ENCODE data around the gene ZNF14.
"Not testable (repeated sequence)": the region's sequence is repeated elsewhere in the genome, so short reads cannot be mapped to it uniquely, and the experiment has no call there.

The ZNF14 gene

DNA sequence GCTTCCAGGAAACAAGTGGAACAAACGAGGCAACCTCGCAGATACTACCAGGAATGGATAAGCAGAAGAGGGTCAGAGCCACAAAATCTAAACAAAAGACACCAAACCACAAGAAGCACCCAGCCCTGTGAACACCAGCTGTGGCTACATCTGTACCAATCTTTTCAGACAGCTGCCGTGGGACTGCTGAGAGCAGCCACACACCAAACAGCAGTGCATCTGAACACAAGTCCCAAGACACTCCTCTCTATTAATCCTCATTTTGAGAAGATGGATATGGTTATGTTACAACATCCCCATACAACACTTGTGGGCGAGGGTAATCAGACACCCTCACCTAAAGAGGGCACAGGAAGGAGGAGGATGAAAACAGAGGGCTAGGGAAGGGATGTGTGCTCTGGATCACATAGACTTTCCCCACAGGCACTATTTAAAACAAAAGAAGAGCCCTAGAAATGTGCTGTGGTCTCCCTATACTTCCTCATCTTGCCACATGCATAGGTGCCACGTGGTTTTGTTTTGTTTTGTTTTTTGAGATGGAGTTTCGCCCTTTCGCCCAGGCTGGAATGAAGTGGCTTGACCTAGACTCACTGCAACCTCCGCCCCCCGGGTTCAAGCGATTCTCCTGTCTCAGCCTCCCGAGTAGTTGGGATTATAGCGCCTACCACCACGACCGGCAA is 41.6 kb upstream of the ZNF14 start:
- in situ Hi-C loops (cut with MboI; ENCODE audit: low pct_unique_long_range_greater_than_20kb, low sequenced_read_pairs, unreplicated experiment) = no loop called here
- TF ChIP-seq, protein P1, sequence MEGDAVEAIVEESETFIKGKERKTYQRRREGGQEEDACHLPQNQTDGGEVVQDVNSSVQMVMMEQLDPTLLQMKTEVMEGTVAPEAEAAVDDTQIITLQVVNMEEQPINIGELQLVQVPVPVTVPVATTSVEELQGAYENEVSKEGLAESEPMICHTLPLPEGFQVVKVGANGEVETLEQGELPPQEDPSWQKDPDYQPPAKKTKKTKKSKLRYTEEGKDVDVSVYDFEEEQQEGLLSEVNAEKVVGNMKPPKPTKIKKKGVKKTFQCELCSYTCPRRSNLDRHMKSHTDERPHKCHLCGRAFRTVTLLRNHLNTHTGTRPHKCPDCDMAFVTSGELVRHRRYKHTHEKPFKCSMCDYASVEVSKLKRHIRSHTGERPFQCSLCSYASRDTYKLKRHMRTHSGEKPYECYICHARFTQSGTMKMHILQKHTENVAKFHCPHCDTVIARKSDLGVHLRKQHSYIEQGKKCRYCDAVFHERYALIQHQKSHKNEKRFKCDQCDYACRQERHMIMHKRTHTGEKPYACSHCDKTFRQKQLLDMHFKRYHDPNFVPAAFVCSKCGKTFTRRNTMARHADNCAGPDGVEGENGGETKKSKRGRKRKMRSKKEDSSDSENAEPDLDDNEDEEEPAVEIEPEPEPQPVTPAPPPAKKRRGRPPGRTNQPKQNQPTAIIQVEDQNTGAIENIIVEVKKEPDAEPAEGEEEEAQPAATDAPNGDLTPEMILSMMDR (IDR thresholded peaks at IDR 0.05; ENCODE audit: extremely low read depth, insufficient read depth, missing control alignments) = no peak
- DNase-seq (ENCODE audit: low spot score) = no peak

DNA sequence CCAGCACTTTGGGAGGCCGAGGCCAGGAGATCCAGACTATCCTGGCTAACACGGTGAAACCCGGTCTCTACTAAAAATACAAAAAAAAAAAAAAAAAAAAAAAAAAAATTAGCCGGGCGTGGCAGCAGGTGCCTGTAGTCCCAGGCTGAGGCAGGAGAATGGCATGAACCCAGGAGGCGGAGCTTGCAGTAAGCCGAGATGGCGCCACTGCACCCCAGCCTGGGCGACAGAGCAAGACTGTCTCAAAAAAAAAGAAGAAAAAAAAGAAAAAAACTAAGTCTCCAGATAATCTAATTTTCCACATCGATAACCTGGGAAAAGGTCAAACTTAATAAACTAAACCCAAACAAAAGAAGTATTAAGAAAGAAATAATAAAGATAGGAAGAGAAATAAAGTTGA is 39.1 kb upstream of the ZNF14 start:
- DNase-seq (ENCODE audit: low spot score); in situ Hi-C loops (cut with MboI; ENCODE audit: low pct_unique_long_range_greater_than_20kb, low sequenced_read_pairs, unreplicated experiment): not testable (repeated sequence)

DNA sequence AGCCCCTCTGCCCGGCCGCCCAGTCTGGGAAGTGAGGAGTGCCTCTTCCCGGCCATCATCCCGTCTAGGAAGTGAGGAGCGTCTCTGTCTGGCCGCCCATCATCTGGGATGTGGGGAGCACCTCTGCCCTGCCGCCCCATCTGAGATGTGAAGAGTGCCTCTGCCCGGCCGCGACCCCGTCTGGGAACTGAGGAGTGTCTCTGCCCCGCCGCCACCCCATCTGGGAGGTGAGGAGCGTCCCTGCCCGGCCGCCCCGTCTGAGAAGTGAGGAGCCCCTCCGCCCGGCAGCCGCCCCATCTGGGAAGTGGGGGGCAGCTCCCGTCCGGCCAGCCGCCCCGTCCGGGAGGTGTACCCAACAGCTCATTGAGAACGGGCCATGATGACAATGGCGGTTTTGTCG is 37.1 kb upstream of the ZNF14 start:
- in situ Hi-C loops (cut with MboI; ENCODE audit: low pct_unique_long_range_greater_than_20kb, low sequenced_read_pairs, unreplicated experiment); DNase-seq (ENCODE audit: low spot score): not testable (repeated sequence)

DNA sequence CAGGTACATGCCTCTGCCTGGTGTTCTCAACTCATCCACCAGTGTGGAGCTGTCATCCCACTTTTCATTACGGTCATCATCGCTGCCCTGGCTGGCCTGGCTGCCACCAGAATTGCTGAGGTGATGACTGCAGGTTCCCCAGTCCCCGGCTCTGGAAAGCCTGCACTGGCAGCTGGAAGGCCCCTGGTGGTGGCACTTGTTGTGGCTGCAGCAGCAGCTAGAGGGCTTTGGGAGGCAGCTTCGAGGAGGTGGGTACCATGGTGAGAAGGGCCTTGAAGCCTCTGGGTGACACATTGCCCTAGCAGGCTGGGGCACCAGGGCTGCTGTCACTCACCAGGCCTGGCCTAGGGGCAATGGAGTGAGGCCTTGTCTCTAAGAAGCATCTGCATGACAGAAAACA is 25.3 kb upstream of the ZNF14 start:
- no peak for DNase-seq (ENCODE audit: low spot score)
- TF ChIP-seq, protein P1 (IDR thresholded peaks at IDR 0.05; ENCODE audit: extremely low read depth, insufficient read depth, missing control alignments) = no peak
- in situ Hi-C loops (cut with MboI; ENCODE audit: low pct_unique_long_range_greater_than_20kb, low sequenced_read_pairs, unreplicated experiment) = no loop called here

DNA sequence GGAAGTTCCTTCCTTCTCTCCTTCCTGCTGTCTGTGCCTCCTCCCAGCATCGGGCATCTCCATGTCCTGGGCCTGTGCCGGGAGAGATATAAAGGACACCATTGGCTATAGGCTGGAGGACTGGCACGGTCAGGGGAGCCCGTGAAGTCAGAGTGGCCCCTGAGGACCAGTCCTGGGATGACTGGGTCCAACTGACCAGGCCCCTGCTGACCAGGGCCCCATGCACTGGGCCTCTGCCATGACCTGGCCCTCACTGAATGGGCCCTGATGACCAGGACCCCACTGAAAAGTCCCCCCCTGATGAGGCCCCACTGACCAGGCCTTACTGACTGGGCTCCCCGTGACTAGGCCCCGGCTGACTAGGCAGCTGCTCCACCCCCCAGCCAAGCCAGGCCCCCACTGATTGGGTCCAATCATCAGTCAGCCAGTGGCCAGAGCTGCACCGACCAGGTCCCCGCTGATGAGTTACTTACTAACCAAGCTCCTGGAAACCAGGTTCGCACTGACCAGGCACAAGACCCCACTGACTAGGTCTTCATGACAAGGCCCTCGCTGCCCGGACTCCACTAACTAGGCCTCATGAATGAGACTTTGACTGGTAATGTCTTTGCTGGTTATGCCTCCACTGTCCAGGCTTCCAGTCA is 20.0 kb upstream of the ZNF14 start:
- TF ChIP-seq, protein P1 (IDR thresholded peaks at IDR 0.05; ENCODE audit: extremely low read depth, insufficient read depth, missing control alignments) = no peak
- in situ Hi-C loops (cut with MboI; ENCODE audit: low pct_unique_long_range_greater_than_20kb, low sequenced_read_pairs, unreplicated experiment) = no loop called here
- DNase-seq (ENCODE audit: low spot score) = no peak

DNA sequence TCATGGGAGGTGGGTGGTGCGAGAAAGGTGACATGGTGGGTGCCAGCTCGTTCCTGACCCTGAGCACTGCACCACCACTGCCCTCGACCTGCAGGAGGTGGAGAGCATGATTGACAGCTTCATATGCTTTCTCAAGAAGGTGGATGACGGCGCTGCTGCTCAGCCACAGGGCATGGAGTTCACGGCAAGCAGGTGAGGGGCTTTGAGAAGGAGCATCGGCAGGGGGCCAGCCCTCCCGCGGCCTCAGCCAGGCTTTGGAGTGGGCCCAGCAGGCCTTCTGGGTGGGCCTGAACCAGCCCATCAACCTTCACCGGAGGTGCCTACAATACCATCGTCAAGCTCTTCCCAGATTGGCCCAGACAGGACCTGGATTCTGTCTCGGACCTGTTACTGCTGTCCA is 18.9 kb upstream of the ZNF14 start:
- DNase-seq (ENCODE audit: low spot score) = no peak
- TF ChIP-seq, protein P1 (IDR thresholded peaks at IDR 0.05; ENCODE audit: extremely low read depth, insufficient read depth, missing control alignments) = no peak

DNA sequence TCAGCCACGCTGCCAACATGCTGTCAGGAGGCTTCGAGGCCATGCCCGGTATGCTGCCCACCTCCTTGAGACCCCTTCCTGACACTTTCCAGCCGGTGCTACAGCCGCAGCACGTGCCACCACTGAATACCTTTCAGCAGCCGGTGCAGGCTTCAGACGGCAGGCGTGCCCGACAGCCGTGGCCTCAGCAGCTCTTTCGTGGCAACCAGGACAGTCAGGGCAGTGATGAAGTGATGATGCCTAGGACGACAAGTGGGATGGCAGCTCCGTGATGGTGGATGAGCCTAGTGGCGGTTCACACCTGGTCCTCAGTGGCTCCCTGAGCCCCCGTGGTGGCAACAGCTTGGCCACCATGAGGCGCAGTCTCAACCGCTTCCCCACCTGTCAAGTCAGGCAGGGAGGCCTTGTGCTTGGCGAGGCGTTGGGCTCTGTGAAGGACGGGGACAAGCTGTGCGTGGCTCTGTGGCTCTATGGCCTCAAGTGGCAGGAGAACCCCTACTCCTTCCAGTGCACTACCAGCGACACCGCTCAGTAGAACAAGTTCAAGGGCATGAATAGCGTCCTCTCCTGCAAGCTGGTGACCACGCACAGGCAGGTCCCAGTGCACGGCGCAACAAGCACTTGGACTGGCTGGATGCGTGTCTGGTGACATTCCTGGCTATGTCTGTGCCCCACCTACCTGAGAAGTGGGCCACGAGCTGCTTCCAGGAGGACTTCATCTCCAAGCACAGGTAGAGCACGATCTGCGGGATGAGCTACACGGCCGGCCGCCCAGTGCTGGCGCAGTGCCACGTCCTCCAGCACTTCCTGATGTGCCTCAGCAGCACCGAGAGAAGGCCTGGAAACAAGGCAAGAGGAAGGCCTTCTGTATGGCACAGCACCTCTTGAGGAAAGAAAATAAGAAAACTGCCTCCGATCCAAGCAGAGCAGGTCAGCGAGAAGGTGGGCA is 18.2 kb upstream of the ZNF14 start:
- DNase-seq (ENCODE audit: low spot score) = no peak
- TF ChIP-seq, protein P1 (IDR thresholded peaks at IDR 0.05; ENCODE audit: extremely low read depth, insufficient read depth, missing control alignments) = no peak
- in situ Hi-C loops (cut with MboI; ENCODE audit: low pct_unique_long_range_greater_than_20kb, low sequenced_read_pairs, unreplicated experiment) = no loop called here

More for the DNA sequence above, 18.9 kb upstream of the ZNF14 start:
- in situ Hi-C loops (cut with MboI; ENCODE audit: low pct_unique_long_range_greater_than_20kb, low sequenced_read_pairs, unreplicated experiment) = no loop called here

Data from GM13977 (cell line).